SK-N-SH (cell line): ENCODE data around the gene POU2F1. TPM values are rescaled to one million over a fixed set of nuclear protein-coding genes. Genes with fewer than 3 reads are reported as not detected.

Experiments used
- CTCF ChIA-PET: fragments of 300-600, 350-600 bp; formaldehyde crosslinking; extraction: SDS; loops from one replicate; lab custom pipeline; 2021; lab: Yijun Ruan, JAX
- POLR2A ChIA-PET: fragments of 350-600 bp; sonication (Branson Sonifier 250); formaldehyde crosslinking; extraction: SDS; loops from one replicate; lab custom pipeline; 2020; ENCODE audit warnings: antibody characterized with exemption, inconsistent platforms; lab: Yijun Ruan, JAX
- DNase-seq: peaks from one replicate; pipeline ENCODE4 v3.0.0; 2012
- H2AFZ ChIP-seq: fragments of 200-600 bp; sonication (generic); 2 replicates; pipeline ENCODE4 v1.8.1; 2016; ENCODE audit warnings: antibody characterized with exemption, mild to moderate bottlenecking, low read depth
- H3F3A ChIP-seq: fragments of 200-600 bp; sonication (generic); replicated peaks from 2 replicates; pipeline ENCODE3; 2016; ENCODE audit warnings: antibody characterized with exemption, mild to moderate bottlenecking; ENCODE audit not compliant: insufficient read depth
- H3K27ac ChIP-seq, 2 experiments: fragments of 200-500 bp in 1 of 2; fragments of 200-600 bp in 1 of 2; sonication (Bioruptor generic) in 1 of 2; sonication (generic), shearing (Covaris generic) in 1 of 2; 2 replicates each; pipeline versions ENCODE4 v1.5.1 to v1.6.1; 2014 to 2016; ENCODE audit warnings: low read depth in 2 of 2, inconsistent platforms in 1 of 2, low read length in 1 of 2, mild to moderate bottlenecking in 1 of 2, mixed read lengths in 1 of 2
- H3K27me3 ChIP-seq: fragments of 200-600 bp; sonication (generic), shearing (Covaris generic); 2 replicates; pipeline ENCODE4 v1.6.1; 2016; ENCODE audit warnings: mixed run types; ENCODE audit not compliant: insufficient read depth
- H3K36me3 ChIP-seq, 2 experiments: fragments of 200-500 bp in 1 of 2; fragments of 200-600 bp in 1 of 2; sonication (Bioruptor generic) in 1 of 2; sonication (generic) in 1 of 2; replicated peaks in 1 of 2; 2 replicates each; pipeline versions ENCODE3 to v1.5.1; 2014 to 2016; ENCODE audit warnings: low read length in 1 of 2, mild to moderate bottlenecking in 1 of 2; ENCODE audit not compliant: insufficient read depth in 2 of 2, control insufficient read depth in 1 of 2
- H3K4me1 ChIP-seq, 2 experiments: fragments of 200-500 bp in 1 of 2; fragments of 200-600 bp in 1 of 2; sonication (Bioruptor generic) in 1 of 2; sonication (generic), shearing (Covaris generic) in 1 of 2; 2 replicates each; pipeline versions ENCODE4 v1.5.1 to v1.6.1; 2014 to 2016; ENCODE audit warnings: low read depth in 1 of 2, low read length in 1 of 2, mixed run types in 1 of 2; ENCODE audit not compliant: insufficient read depth in 2 of 2, control insufficient read depth in 1 of 2
- H3K4me2 ChIP-seq: fragments of 200-600 bp; sonication (generic), shearing (Covaris generic); 2 replicates; pipeline ENCODE4 v1.6.1; 2017; ENCODE audit warnings: mixed run types
- H3K4me3 ChIP-seq, 2 experiments: fragments of 200-500 bp in 1 of 2; fragments of 200-600 bp in 1 of 2; sonication (Bioruptor generic) in 1 of 2; sonication (generic), shearing (Covaris generic) in 1 of 2; 2 replicates each; pipeline versions ENCODE4 v1.5.1 to v1.8.1; 2014 to 2016; ENCODE audit warnings: low read depth in 2 of 2, inconsistent platforms in 1 of 2, low read length in 1 of 2, mild to moderate bottlenecking in 1 of 2, mixed read lengths in 1 of 2, moderate library complexity in 1 of 2
- H3K79me2 ChIP-seq: fragments of 200-600 bp; sonication (generic); 2 replicates; pipeline ENCODE4 v1.8.1; 2017; ENCODE audit warnings: mild to moderate bottlenecking; ENCODE audit not compliant: insufficient read depth
- H3K9ac ChIP-seq: fragments of 200-600 bp; sonication (generic); 2 replicates; pipeline ENCODE4 v1.6.1; 2017; ENCODE audit warnings: mixed run types
- H3K9me2 ChIP-seq: fragments of 200-600 bp; sonication (generic); 2 replicates; pipeline ENCODE4 v1.6.1; 2017; ENCODE audit warnings: mixed run types
- H3K9me3 ChIP-seq: fragments of 200-600 bp; sonication (generic); 2 replicates; pipeline ENCODE4 v1.6.1; 2017; ENCODE audit warnings: mixed run types, mild to moderate bottlenecking, moderate library complexity
- H4K20me1 ChIP-seq: fragments of 200-600 bp; sonication (generic); 2 replicates; pipeline ENCODE4 v1.6.1; 2017; ENCODE audit warnings: mild to moderate bottlenecking, mixed run types; ENCODE audit not compliant: insufficient read depth
- CTCF ChIP-seq: fragments of 200-600 bp; sonication (generic); IDR thresholded peaks from 2 replicates; pipeline ENCODE4 v1.6.1; 2017; ENCODE audit warnings: antibody characterized with exemption, mild to moderate bottlenecking, moderate library complexity
- EP300 ChIP-seq, 2 experiments: IDR thresholded peaks; 2 replicates each; pipeline versions ENCODE4 v1.4.0 to v1.6.1; 2012; ENCODE audit warnings: borderline replicate concordance in 1 of 2, low read depth in 1 of 2, low read length in 1 of 2
- FOXM1 ChIP-seq: IDR thresholded peaks from 2 replicates; pipeline ENCODE4 v1.4.0; 2012; ENCODE audit warnings: low read depth, mild to moderate bottlenecking
- GABPA ChIP-seq: IDR thresholded peaks from 2 replicates; pipeline ENCODE4 v1.4.0; 2012; ENCODE audit warnings: low read depth, mild to moderate bottlenecking
- GATA2 ChIP-seq: sonication (generic); formaldehyde crosslinking; IDR thresholded peaks from 2 replicates; pipeline ENCODE4 v1.5.0; 2020; ENCODE audit warnings: mild to moderate bottlenecking, missing genetic modification reagents
- IRF3 ChIP-seq: fragments of 150-350 bp; IDR thresholded peaks from 2 replicates; pipeline ENCODE4 v1.6.1; 2016; ENCODE audit warnings: mild to moderate bottlenecking, low read depth, low read length
- JUND ChIP-seq: IDR thresholded peaks from 2 replicates; pipeline ENCODE4 v1.4.0; 2012
- MXI1 ChIP-seq: IDR thresholded peaks from 2 replicates; pipeline ENCODE4 v1.6.1; 2012; ENCODE audit warnings: mild to moderate bottlenecking, low read depth, low read length, improper control_type of control experiment
- RCOR1 ChIP-seq: fragments of 150-350 bp; IDR thresholded peaks from 2 replicates; pipeline ENCODE4 v1.6.1; 2017; ENCODE audit warnings: antibody characterized with exemption, low read length
- REST ChIP-seq: IDR thresholded peaks from 2 replicates; pipeline ENCODE4 v1.6.1; 2012; ENCODE audit warnings: mild to moderate bottlenecking, low read depth, low read length, moderate library complexity
- RXRA ChIP-seq: IDR thresholded peaks from 2 replicates; pipeline ENCODE4 v1.4.0; 2012; ENCODE audit warnings: low read depth, mild to moderate bottlenecking, borderline replicate concordance
- SIN3A ChIP-seq: IDR thresholded peaks from 2 replicates; pipeline ENCODE4 v1.6.1; 2012; ENCODE audit warnings: low read depth, mild to moderate bottlenecking, low read length, moderate library complexity, borderline replicate concordance
- SMC3 ChIP-seq: IDR thresholded peaks from 2 replicates; pipeline ENCODE4 v1.6.1; 2012; ENCODE audit warnings: low read depth, low read length, improper control_type of control experiment
- USF2 ChIP-seq: fragments of 150-350 bp; IDR thresholded peaks from 2 replicates; pipeline ENCODE4 v1.6.1; 2017; ENCODE audit warnings: antibody characterized with exemption, low read length, low read depth, borderline replicate concordance
- YY1 ChIP-seq: IDR thresholded peaks from 2 replicates; pipeline ENCODE4 v1.4.0; 2012; ENCODE audit warnings: low read depth, mild to moderate bottlenecking
- WGBS: methylation state at CpG from one replicate; pipeline ENCODE4 v1.1.6; 2017; ENCODE audit warnings: low lambda C conversion rate; 5-methylcytosine and 5-hydroxymethylcytosine counted together
- polyA plus RNA-seq, 3 experiments: library from polyadenylated mRNA; depleted of rRNA; stranded (reverse); fragments of >200 nt; gene quantifications; 2 replicates each; pipeline ENCODE4 v1.2.3, GENCODE V29; 2012

The POU2F1 gene
- polyA plus RNA-seq, 1 of the 3 experiments (the other 2 are of a cell fraction) = 1.2 TPM

GRCh38 chr1:167428395-167428794 lies 207.7 kb downstream of the POU2F1 start:
- no peak for TF ChIP-seq GABPA
- no peak for TF ChIP-seq REST
- TF ChIP-seq YY1 = no peak
- TF ChIP-seq RXRA = no peak
- TF ChIP-seq RCOR1 = no peak
- TF ChIP-seq USF2 = no peak
- no peak for TF ChIP-seq SMC3
- no peak for TF ChIP-seq MXI1
- no peak for TF ChIP-seq IRF3
- no peak for TF ChIP-seq SIN3A
- H3K27me3 ChIP-seq = no peaks in the 10 kb centered on the region
- no peak overlapping the region for H2AFZ ChIP-seq
- H3K79me2 ChIP-seq = no peaks in the 10 kb centered on the region
- ChIA-PET POLR2A (no interaction called here), CTCF (interaction anchor here (1.1 to 1.6 kb wide), 3 partner anchors 13 to 112 kb away, joined by 4 to 6 read pairs (median 4); no protein-coding TSS in a partner anchor)
- H3K36me3 ChIP-seq = peaks cover 0 to 10% of the 10 kb centered on the region in 2 experiments
- no peak overlapping the region for H3K9ac ChIP-seq
- H3K9me3 ChIP-seq = no peaks in the 10 kb centered on the region
- no peak overlapping the region for H3K4me3 ChIP-seq
- no peaks in the 10 kb centered on the region for H3K9me2 ChIP-seq
- H3K27ac ChIP-seq = no peak overlapping the region
- no peaks in the 10 kb centered on the region for H3F3A ChIP-seq
- WGBS = 69% methylated on average over 2 of the region's 2 CpGs
- no peak overlapping the region for H3K4me2 ChIP-seq
- no peaks in the 10 kb centered on the region; a peak in 1 of 4 replicates for H3K4me1 ChIP-seq
- no peaks in the 10 kb centered on the region for H4K20me1 ChIP-seq
- no peak for DNase-seq

GRCh38 chr1:167429612-167430011 lies 208.9 kb downstream of the POU2F1 start:
- Histone ChIP-seq H4K20me1 (no peaks in the 10 kb centered on the region), H3K36me3 (peaks cover 0 to 4% of the 10 kb centered on the region in 2 experiments), H3K27me3 (no peaks in the 10 kb centered on the region), H3K4me2 (no peak overlapping the region), H2AFZ (no peak overlapping the region), H3K4me3 (no peak overlapping the region), H3K4me1 (no peaks in the 10 kb centered on the region; a peak in 1 of 4 replicates), H3K27ac (no peak overlapping the region), H3K9ac (no peak overlapping the region), H3K9me3 (no peaks in the 10 kb centered on the region), H3K79me2 (no peaks in the 10 kb centered on the region), H3F3A (no peaks in the 10 kb centered on the region), H3K9me2 (no peaks in the 10 kb centered on the region)
- no peak for DNase-seq
- CTCF ChIA-PET = interaction anchor here (0.5 kb wide), 1 partner anchor 95 kb away, joined by 3 read pairs; no protein-coding TSS in a partner anchor
- 60% methylated on average over 2 of the region's 2 CpGs for WGBS
- TF ChIP-seq JUND (no peak), FOXM1 (no peak), GATA2 (CRISPR knock-in tag) (no peak), CTCF (no peak), RCOR1 (no peak), EP300 (IDR thresholded peaks at IDR 0.05; ENCODE audit: borderline replicate concordance in 1 of 2, low read depth in 1 of 2, low read length in 1 of 2) (no peak)
- POLR2A ChIA-PET = no interaction called here
